Stimulated activated CD4-positive, alpha-beta T cell treated with anti-CD3 and anti-CD28 coated beads, Interleukin-15, amount 100 ng/mL, for 24 hours (primary cell): Measurements from ENCODE around the gene TNPO3.
"Not testable (repeated sequence)": the region's sequence is repeated elsewhere in the genome, so short reads cannot be mapped to it uniquely, and the experiment has no call there.

Experiments used
- DNase-seq: peaks from one replicate; pipeline ENCODE4 v3.0.0-alpha.2; 2020

TNPO3 gene

GRCh38 chr7:128954830-128955802, 99.8 kb downstream of the TNPO3 start:
- DNase-seq = no peak

- DNase-seq = no peak
These were observed 100.8 kb downstream of the TNPO3 start for GRCh38 chr7:128954150-128954549.

GRCh38 chr7:128951296-128951695, 103.6 kb downstream of the TNPO3 start:
- DNase-seq = no peak

- no peak for DNase-seq
These were observed 105.7 kb downstream of the TNPO3 start for GRCh38 chr7:128948976-128949760.

GRCh38 chr7:128948312-128948973, 106.5 kb downstream of the TNPO3 start:
- no peak for DNase-seq

GRCh38 chr7:128947854-128948253, 107.1 kb downstream of the TNPO3 start:
- no peak for DNase-seq

GRCh38 chr7:128946936-128947830, 107.7 kb downstream of the TNPO3 start:
- DNase-seq = no peak

GRCh38 chr7:128945668-128946366, 109.1 kb downstream of the TNPO3 start:
- DNase-seq = no peak

- no peak for DNase-seq
These were observed 110.2 kb downstream of the TNPO3 start for GRCh38 chr7:128944487-128945236.

GRCh38 chr7:128943251-128943650, 111.7 kb downstream of the TNPO3 start:
- not testable (repeated sequence) for DNase-seq

GRCh38 chr7:128941946-128942526, 112.9 kb downstream of the TNPO3 start:
- DNase-seq = no peak

GRCh38 chr7:128941323-128941890, 113.5 kb downstream of the TNPO3 start:
- no peak for DNase-seq

GRCh38 chr7:128940494-128941322, 114.2 kb downstream of the TNPO3 start:
- peak; percentile 33 for DNase-seq

GRCh38 chr7:128939861-128940410, 115.0 kb downstream of the TNPO3 start:
- DNase-seq = no peak

- DNase-seq = no peak
These were observed 115.6 kb downstream of the TNPO3 start for GRCh38 chr7:128939075-128939860.

- DNase-seq = peak; percentile 45
These were observed 116.3 kb downstream of the TNPO3 start for GRCh38 chr7:128938544-128939074.
